22Rv1 (cell line): ENCODE measurements around the gene ITFG1.

Experiments used
- ZFX ChIP-seq: fragments of 450-650 bp; IDR thresholded peaks from 2 replicates; pipeline ENCODE4 v1.6.1; 2017; ENCODE audit warnings: antibody characterized with exemption, borderline replicate concordance
- TF ChIP-seq, protein P1 (sequence below): fragments of 450-650 bp; IDR thresholded peaks from 2 replicates; pipeline ENCODE4 v1.5.1; 2017; ENCODE audit warnings: mild to moderate bottlenecking

GRCh38 chr16:47134550-47134949, 326.3 kb downstream of the ITFG1 start:
- TF ChIP-seq, protein P1, sequence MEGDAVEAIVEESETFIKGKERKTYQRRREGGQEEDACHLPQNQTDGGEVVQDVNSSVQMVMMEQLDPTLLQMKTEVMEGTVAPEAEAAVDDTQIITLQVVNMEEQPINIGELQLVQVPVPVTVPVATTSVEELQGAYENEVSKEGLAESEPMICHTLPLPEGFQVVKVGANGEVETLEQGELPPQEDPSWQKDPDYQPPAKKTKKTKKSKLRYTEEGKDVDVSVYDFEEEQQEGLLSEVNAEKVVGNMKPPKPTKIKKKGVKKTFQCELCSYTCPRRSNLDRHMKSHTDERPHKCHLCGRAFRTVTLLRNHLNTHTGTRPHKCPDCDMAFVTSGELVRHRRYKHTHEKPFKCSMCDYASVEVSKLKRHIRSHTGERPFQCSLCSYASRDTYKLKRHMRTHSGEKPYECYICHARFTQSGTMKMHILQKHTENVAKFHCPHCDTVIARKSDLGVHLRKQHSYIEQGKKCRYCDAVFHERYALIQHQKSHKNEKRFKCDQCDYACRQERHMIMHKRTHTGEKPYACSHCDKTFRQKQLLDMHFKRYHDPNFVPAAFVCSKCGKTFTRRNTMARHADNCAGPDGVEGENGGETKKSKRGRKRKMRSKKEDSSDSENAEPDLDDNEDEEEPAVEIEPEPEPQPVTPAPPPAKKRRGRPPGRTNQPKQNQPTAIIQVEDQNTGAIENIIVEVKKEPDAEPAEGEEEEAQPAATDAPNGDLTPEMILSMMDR = no peak
- TF ChIP-seq ZFX = no peak
